HCT116 (cell line): ENCODE results near the gene ACSL6. TPM values are rescaled to one million over a fixed set of nuclear protein-coding genes. Genes with fewer than 3 reads are reported as not detected.

ENCODE experiments used
- ATAC-seq: fragments of 200-7000 bp; cut with Tn5 transposase; 2 replicates; pipeline ENCODE4 v1.9.1; 2020; ENCODE audit warnings: mild to moderate bottlenecking, moderate library complexity
- BruUV-seq: library from RNA; stranded (reverse); fragments of 400-500 nt; replicated peaks from 2 replicates; lab custom pipeline; 2021; lab: Mats Ljungman, UMichigan
- CTCF ChIA-PET: fragments of 300-600 bp; sonication (Branson Sonifier 250); formaldehyde crosslinking; loops from one replicate; lab custom pipeline; 2021; ENCODE audit warnings: antibody characterized with exemption; lab: Charles Lee
- POLR2A ChIA-PET: fragments of 300-600, 350-600 bp; sonication (Branson Sonifier 250); formaldehyde crosslinking; loops from one replicate; lab custom pipeline; 2021; ENCODE audit warnings: antibody characterized with exemption; lab: Charles Lee
- RAD21 ChIA-PET, 2 experiments: fragments of 300-600 bp; sonication (Branson Sonifier 250); formaldehyde crosslinking; loops; one replicate each; lab custom pipeline; 2023; ENCODE audit warnings: low total read pairs in 2 of 2; ENCODE audit not compliant: uncharacterized antibody in 2 of 2, unreplicated experiment in 2 of 2, low non-redundant PET in 1 of 2; lab: Charles Lee
- DNase-seq: peaks from one replicate; pipeline ENCODE4 v3.0.0-alpha.2; 2010; ENCODE audit warnings: low read depth, low spot score
- H2AFZ ChIP-seq: fragments of 200-600 bp; shearing (Covaris generic), sonication (generic); 2 replicates; pipeline ENCODE4 v1.6.1; 2017; ENCODE audit warnings: low read depth, mixed run types, mixed read lengths, antibody characterized with exemption, low read length; ENCODE audit not compliant: poor library complexity, severe bottlenecking
- H3K27ac ChIP-seq: 2 replicates; pipeline ENCODE4 v1.5.1; 2012; ENCODE audit warnings: low read depth, low read length
- H3K27me3 ChIP-seq: fragments of 200-600 bp; sonication (generic); 2 replicates; pipeline ENCODE4 v1.6.1; 2016; ENCODE audit warnings: mixed run types, low read length, mixed read lengths; ENCODE audit not compliant: insufficient read depth
- H3K36me3 ChIP-seq, 2 experiments: fragments of 200-500 bp in 1 of 2; fragments of 200-600 bp in 1 of 2; sonication (Bioruptor generic) in 1 of 2; sonication (generic) in 1 of 2; 2 replicates each; pipeline versions ENCODE4 v1.5.1 to v1.6.1; 2014 to 2016; ENCODE audit warnings: low read length in 2 of 2, inconsistent platforms in 1 of 2, mixed read lengths in 1 of 2, mixed run types in 1 of 2; ENCODE audit not compliant: insufficient read depth in 2 of 2, control insufficient read depth in 1 of 2
- H3K4me1 ChIP-seq, 2 experiments: fragments of 200-600 bp in 1 of 2; sonication (generic) in 1 of 2; 2 replicates each; pipeline versions ENCODE4 v1.5.1 to v1.6.1; 2012 to 2017; ENCODE audit warnings: low read length in 2 of 2, inconsistent platforms in 1 of 2, mild to moderate bottlenecking in 1 of 2, mixed read lengths in 1 of 2, mixed run types in 1 of 2, moderate library complexity in 1 of 2; ENCODE audit not compliant: insufficient read depth in 2 of 2, control insufficient read depth in 1 of 2
- H3K4me2 ChIP-seq: fragments of 200-600 bp; sonication (generic); 2 replicates; pipeline ENCODE4 v1.6.1; 2017; ENCODE audit warnings: mixed run types, low read length, mixed read lengths
- H3K4me3 ChIP-seq, 2 experiments: fragments of 200-600 bp in 1 of 2; sonication (generic) in 1 of 2; replicated peaks in 1 of 2; 2 replicates each; pipeline ENCODE4 v1.5.1; 2011 to 2016; ENCODE audit warnings: low read length in 2 of 2, control low read depth in 1 of 2, low read depth in 1 of 2, mild to moderate bottlenecking in 1 of 2, mixed read lengths in 1 of 2, mixed run types in 1 of 2
- H3K79me2 ChIP-seq: fragments of 200-600 bp; sonication (generic); 2 replicates; pipeline ENCODE4 v1.6.1; 2017; ENCODE audit warnings: mild to moderate bottlenecking, mixed run types, low read length, moderate library complexity, mixed read lengths; ENCODE audit not compliant: insufficient read depth
- H3K9ac ChIP-seq: fragments of 200-600 bp; sonication (generic); 2 replicates; pipeline ENCODE4 v1.6.1; 2016; ENCODE audit warnings: low read length, mixed read lengths
- H3K9me2 ChIP-seq: fragments of 200-600 bp; sonication (generic), shearing (Covaris generic); 2 replicates; pipeline ENCODE4 v1.6.1; 2017; ENCODE audit warnings: mixed run types, mild to moderate bottlenecking, moderate library complexity; ENCODE audit not compliant: insufficient read depth
- H3K9me3 ChIP-seq, 2 experiments: fragments of 200-500 bp in 1 of 2; fragments of 200-600 bp in 1 of 2; sonication (Bioruptor generic) in 1 of 2; sonication (generic) in 1 of 2; 2 replicates each; pipeline ENCODE4 v1.6.1; 2014 to 2017; ENCODE audit warnings: low read length in 2 of 2, mixed read lengths in 2 of 2, inconsistent platforms in 1 of 2, low read depth in 1 of 2, mild to moderate bottlenecking in 1 of 2, mixed run types in 1 of 2, moderate library complexity in 1 of 2; ENCODE audit not compliant: control insufficient read depth in 1 of 2, insufficient read depth in 1 of 2
- H4K20me1 ChIP-seq: fragments of 200-600 bp; sonication (generic), shearing (Covaris generic); 2 replicates; pipeline ENCODE4 v1.6.1; 2017; ENCODE audit warnings: mixed run types, mild to moderate bottlenecking, moderate library complexity; ENCODE audit not compliant: insufficient read depth
- CBX3 ChIP-seq: IDR thresholded peaks from 2 replicates; pipeline ENCODE4 v1.6.1; 2012; ENCODE audit warnings: low read depth
- EGR1 ChIP-seq: IDR thresholded peaks from 2 replicates; pipeline ENCODE4 v1.6.1; 2012; ENCODE audit warnings: low read depth
- ELF1 ChIP-seq: IDR thresholded peaks from 2 replicates; pipeline ENCODE4 v1.6.1; 2012; ENCODE audit warnings: low read depth, borderline replicate concordance
- EZH2 ChIP-seq: fragments of 200-600 bp; sonication (generic); IDR thresholded peaks from 2 replicates; pipeline ENCODE4 v1.6.1; 2017; ENCODE audit warnings: antibody characterized with exemption, mixed run types
- FOSL1 ChIP-seq: IDR thresholded peaks from 2 replicates; pipeline ENCODE4 v1.6.1; 2012; ENCODE audit warnings: low read depth
- JUND ChIP-seq: IDR thresholded peaks from 2 replicates; pipeline ENCODE4 v1.6.1; 2012
- POLR2A ChIP-seq: IDR thresholded peaks from 2 replicates; pipeline ENCODE4 v1.7.0; 2011; ENCODE audit warnings: borderline replicate concordance; ENCODE audit not compliant: insufficient read depth, insufficient read length; ENCODE audit errors: extremely low read depth
- POLR2AphosphoS5 ChIP-seq: IDR thresholded peaks from 2 replicates; pipeline ENCODE4 v1.6.1; 2011; ENCODE audit warnings: mild to moderate bottlenecking, low read depth, low read length, moderate library complexity
- SIN3A ChIP-seq: IDR thresholded peaks from 2 replicates; pipeline ENCODE4 v1.6.1; 2012; ENCODE audit warnings: low read depth
- TCF7L2 ChIP-seq: IDR thresholded peaks from 2 replicates; pipeline ENCODE4 v1.7.0; 2011; ENCODE audit warnings: borderline replicate concordance, inconsistent platforms; ENCODE audit not compliant: insufficient read depth, insufficient read length; ENCODE audit errors: extremely low read depth
- ZFX ChIP-seq: fragments of 450-650 bp; IDR thresholded peaks from 2 replicates; pipeline ENCODE4 v1.6.1; 2017
- ZNF274 ChIP-seq: fragments of 200-500 bp; sonication (Bioruptor generic); IDR thresholded peaks from 2 replicates; pipeline ENCODE4 v1.6.1; 2014; ENCODE audit warnings: mild to moderate bottlenecking, low read depth, low read length, inconsistent platforms
- intact Hi-C: fragments of 100-400 bp; cut with micrococcal nuclease; formaldehyde crosslinking; loops from 2 replicates; pipeline ENCODE4 v1.10.0; 2022
- total RNA-seq: library from RNA; stranded (reverse); gene quantifications from one replicate; pipeline ENCODE4 v1.2.1, GENCODE V29; 2021; ENCODE audit not compliant: unreplicated experiment
- TF ChIP-seq, protein P1 (sequence below): IDR thresholded peaks from 2 replicates; pipeline ENCODE4 v1.6.1; 2012; ENCODE audit warnings: low read depth
- TF ChIP-seq, protein P2 (sequence below): IDR thresholded peaks from 2 replicates; pipeline ENCODE4 v1.6.1; 2012
- TF ChIP-seq, protein P3 (sequence below), 3 experiments: fragments of 200-600 bp in 1 of 3; sonication (generic) in 1 of 3; IDR thresholded peaks in 2 of 3; conservative IDR thresholded peaks in 1 of 3; 2 replicates each; pipeline ENCODE4 v1.5.1; 2012 to 2017; ENCODE audit warnings: low read depth in 2 of 3, low read length in 2 of 3, antibody characterized with exemption in 1 of 3, borderline replicate concordance in 1 of 3, control low read depth in 1 of 3, mild to moderate bottlenecking in 1 of 3, mixed read lengths in 1 of 3, mixed run types in 1 of 3, moderate library complexity in 1 of 3; ENCODE audit not compliant: insufficient read depth in 1 of 3
- TF ChIP-seq, protein P4 (sequence below): IDR thresholded peaks from 2 replicates; pipeline ENCODE4 v1.6.1; 2011; ENCODE audit warnings: mild to moderate bottlenecking, low read length, moderate library complexity; ENCODE audit not compliant: insufficient replicate concordance; ENCODE audit errors: extremely low read depth
- TF ChIP-seq, protein P5 (sequence below): IDR thresholded peaks from 2 replicates; pipeline ENCODE4 v1.6.1; 2012

Gene ACSL6
- total RNA-seq, 1 experiment from 2014 or later: 2.3 TPM

GRCh38 chr5:131966551-131966950, 44.9 kb downstream of the ACSL6 start (continued):
- TF ChIP-seq, protein P1, sequence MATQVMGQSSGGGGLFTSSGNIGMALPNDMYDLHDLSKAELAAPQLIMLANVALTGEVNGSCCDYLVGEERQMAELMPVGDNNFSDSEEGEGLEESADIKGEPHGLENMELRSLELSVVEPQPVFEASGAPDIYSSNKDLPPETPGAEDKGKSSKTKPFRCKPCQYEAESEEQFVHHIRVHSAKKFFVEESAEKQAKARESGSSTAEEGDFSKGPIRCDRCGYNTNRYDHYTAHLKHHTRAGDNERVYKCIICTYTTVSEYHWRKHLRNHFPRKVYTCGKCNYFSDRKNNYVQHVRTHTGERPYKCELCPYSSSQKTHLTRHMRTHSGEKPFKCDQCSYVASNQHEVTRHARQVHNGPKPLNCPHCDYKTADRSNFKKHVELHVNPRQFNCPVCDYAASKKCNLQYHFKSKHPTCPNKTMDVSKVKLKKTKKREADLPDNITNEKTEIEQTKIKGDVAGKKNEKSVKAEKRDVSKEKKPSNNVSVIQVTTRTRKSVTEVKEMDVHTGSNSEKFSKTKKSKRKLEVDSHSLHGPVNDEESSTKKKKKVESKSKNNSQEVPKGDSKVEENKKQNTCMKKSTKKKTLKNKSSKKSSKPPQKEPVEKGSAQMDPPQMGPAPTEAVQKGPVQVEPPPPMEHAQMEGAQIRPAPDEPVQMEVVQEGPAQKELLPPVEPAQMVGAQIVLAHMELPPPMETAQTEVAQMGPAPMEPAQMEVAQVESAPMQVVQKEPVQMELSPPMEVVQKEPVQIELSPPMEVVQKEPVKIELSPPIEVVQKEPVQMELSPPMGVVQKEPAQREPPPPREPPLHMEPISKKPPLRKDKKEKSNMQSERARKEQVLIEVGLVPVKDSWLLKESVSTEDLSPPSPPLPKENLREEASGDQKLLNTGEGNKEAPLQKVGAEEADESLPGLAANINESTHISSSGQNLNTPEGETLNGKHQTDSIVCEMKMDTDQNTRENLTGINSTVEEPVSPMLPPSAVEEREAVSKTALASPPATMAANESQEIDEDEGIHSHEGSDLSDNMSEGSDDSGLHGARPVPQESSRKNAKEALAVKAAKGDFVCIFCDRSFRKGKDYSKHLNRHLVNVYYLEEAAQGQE: no peak
- TF ChIP-seq POLR2A (no peak), ELF1 (no peak), EGR1 (no peak), ZNF274 (no peak)

GRCh38 chr5:131965826-131966415, 45.5 kb downstream of the ACSL6 start:
- POLR2A ChIA-PET: no interaction called here
- no peaks in the 10 kb centered on the region for H3K9me3 ChIP-seq
- CTCF ChIA-PET: no interaction called here
- no peak overlapping the region for H3K27ac ChIP-seq
- no peaks in the 10 kb centered on the region for H3K27me3 ChIP-seq
- no peaks in the 10 kb centered on the region for H3K4me1 ChIP-seq
- no peaks in the 10 kb centered on the region for H3K36me3 ChIP-seq
- no TSS peak for BruUV-seq
- RAD21 ChIA-PET: no interaction called here
- DNase-seq (no peak), ATAC-seq (no peak)
- intact Hi-C loops: no loop called here
- no peak overlapping the region for H2AFZ ChIP-seq
- TF ChIP-seq, protein P2, sequence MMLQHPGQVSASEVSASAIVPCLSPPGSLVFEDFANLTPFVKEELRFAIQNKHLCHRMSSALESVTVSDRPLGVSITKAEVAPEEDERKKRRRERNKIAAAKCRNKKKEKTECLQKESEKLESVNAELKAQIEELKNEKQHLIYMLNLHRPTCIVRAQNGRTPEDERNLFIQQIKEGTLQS: no peak
- TF ChIP-seq, protein P3, sequence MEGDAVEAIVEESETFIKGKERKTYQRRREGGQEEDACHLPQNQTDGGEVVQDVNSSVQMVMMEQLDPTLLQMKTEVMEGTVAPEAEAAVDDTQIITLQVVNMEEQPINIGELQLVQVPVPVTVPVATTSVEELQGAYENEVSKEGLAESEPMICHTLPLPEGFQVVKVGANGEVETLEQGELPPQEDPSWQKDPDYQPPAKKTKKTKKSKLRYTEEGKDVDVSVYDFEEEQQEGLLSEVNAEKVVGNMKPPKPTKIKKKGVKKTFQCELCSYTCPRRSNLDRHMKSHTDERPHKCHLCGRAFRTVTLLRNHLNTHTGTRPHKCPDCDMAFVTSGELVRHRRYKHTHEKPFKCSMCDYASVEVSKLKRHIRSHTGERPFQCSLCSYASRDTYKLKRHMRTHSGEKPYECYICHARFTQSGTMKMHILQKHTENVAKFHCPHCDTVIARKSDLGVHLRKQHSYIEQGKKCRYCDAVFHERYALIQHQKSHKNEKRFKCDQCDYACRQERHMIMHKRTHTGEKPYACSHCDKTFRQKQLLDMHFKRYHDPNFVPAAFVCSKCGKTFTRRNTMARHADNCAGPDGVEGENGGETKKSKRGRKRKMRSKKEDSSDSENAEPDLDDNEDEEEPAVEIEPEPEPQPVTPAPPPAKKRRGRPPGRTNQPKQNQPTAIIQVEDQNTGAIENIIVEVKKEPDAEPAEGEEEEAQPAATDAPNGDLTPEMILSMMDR (IDR thresholded peaks at IDR 0.05 in 2 of 3, conservative IDR thresholded peaks at IDR 0.05 in 1 of 3; ENCODE audit: borderline replicate concordance in 1 of 3, insufficient read depth in 1 of 3, low read depth in 2 of 3, low read length in 2 of 3): no peak
- no peak for TF ChIP-seq EZH2
- TF ChIP-seq, protein P4, sequence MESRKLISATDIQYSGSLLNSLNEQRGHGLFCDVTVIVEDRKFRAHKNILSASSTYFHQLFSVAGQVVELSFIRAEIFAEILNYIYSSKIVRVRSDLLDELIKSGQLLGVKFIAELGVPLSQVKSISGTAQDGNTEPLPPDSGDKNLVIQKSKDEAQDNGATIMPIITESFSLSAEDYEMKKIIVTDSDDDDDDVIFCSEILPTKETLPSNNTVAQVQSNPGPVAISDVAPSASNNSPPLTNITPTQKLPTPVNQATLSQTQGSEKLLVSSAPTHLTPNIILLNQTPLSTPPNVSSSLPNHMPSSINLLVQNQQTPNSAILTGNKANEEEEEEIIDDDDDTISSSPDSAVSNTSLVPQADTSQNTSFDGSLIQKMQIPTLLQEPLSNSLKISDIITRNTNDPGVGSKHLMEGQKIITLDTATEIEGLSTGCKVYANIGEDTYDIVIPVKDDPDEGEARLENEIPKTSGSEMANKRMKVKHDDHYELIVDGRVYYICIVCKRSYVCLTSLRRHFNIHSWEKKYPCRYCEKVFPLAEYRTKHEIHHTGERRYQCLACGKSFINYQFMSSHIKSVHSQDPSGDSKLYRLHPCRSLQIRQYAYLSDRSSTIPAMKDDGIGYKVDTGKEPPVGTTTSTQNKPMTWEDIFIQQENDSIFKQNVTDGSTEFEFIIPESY: no peak
- TF ChIP-seq POLR2AphosphoS5: no peak
- no peak for TF ChIP-seq ZFX
- no peak for TF ChIP-seq FOSL1
- no peak for TF ChIP-seq EGR1
- TF ChIP-seq, protein P5, sequence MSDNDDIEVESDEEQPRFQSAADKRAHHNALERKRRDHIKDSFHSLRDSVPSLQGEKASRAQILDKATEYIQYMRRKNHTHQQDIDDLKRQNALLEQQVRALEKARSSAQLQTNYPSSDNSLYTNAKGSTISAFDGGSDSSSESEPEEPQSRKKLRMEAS: no peak
- no peak for TF ChIP-seq TCF7L2
- no peak for TF ChIP-seq SIN3A
- TF ChIP-seq JUND: no peak
- no peak for TF ChIP-seq CBX3
- H3K9ac ChIP-seq: no peak overlapping the region
- H4K20me1 ChIP-seq: no peaks in the 10 kb centered on the region
- H3K4me3 ChIP-seq: no peak overlapping the region
- no peaks in the 10 kb centered on the region for H3K79me2 ChIP-seq
- H3K4me2 ChIP-seq: no peak overlapping the region
- H3K9me2 ChIP-seq: no peaks in the 10 kb centered on the region
